Measurements from ENCODE around the gene MEIS3.

The MEIS3 gene

DNA sequence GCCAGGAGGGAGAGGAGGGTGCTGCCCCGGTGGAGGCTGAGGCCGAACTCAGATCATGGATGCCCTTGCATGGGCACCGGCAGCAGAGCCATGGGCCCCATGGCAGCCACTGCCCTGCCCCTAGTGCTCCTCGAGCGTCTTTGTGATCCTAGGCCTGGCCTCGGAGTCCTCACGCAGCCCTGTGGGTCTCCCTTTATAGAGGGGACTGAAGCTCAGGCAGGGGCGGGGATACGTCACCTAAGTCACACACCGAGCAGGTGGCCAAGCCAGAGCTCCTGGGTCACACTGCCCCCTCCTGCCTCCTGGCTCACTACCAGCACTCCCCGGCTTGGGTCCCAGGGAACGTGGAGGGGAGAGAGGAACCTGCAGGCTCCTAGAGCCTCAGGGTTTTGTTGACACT lies 41.5 kb downstream of the MEIS3 start:
- ChIA-PET CTCF (interaction anchor here (1.3 kb wide), 1 partner anchor 27 kb away, joined by 4 read pairs; no protein-coding TSS in a partner anchor), POLR2A (no interaction called here)
- TF ChIP-seq ELF4 (IDR thresholded peaks at IDR 0.05) = no peak
- TF ChIP-seq HDGF (IDR thresholded peaks at IDR 0.05; ENCODE audit: borderline replicate concordance) = no peak
- no peak for TF ChIP-seq FOXM1 (IDR thresholded peaks at IDR 0.05; ENCODE audit: borderline replicate concordance)
- no peak for TF ChIP-seq ARNT (IDR thresholded peaks at IDR 0.05)
- TF ChIP-seq CTBP1 (IDR thresholded peaks at IDR 0.05; ENCODE audit: borderline replicate concordance) = no peak
- no peak for TF ChIP-seq L3MBTL2 (conservative IDR thresholded peaks at IDR 0.05)
- TF ChIP-seq TARDBP (IDR thresholded peaks at IDR 0.05) = no peak
- TF ChIP-seq SUZ12 (IDR thresholded peaks at IDR 0.05) = no peak
- TF ChIP-seq, protein P1, sequence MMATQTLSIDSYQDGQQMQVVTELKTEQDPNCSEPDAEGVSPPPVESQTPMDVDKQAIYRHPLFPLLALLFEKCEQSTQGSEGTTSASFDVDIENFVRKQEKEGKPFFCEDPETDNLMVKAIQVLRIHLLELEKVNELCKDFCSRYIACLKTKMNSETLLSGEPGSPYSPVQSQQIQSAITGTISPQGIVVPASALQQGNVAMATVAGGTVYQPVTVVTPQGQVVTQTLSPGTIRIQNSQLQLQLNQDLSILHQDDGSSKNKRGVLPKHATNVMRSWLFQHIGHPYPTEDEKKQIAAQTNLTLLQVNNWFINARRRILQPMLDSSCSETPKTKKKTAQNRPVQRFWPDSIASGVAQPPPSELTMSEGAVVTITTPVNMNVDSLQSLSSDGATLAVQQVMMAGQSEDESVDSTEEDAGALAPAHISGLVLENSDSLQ (IDR thresholded peaks at IDR 0.05) = no peak
- no peak for TF ChIP-seq FOXK2 (IDR thresholded peaks at IDR 0.05)
- TF ChIP-seq FOXA1 (IDR thresholded peaks at IDR 0.05) = no peak
- TF ChIP-seq ZNF384 (IDR thresholded peaks at IDR 0.05) = no peak
- no peak for TF ChIP-seq BHLHE40 (IDR thresholded peaks at IDR 0.05; ENCODE audit: borderline replicate concordance)
- no peak for TF ChIP-seq SP1 (IDR thresholded peaks at IDR 0.05)
- TF ChIP-seq NFRKB (IDR thresholded peaks at IDR 0.05) = no peak
- no peak for TF ChIP-seq LEF1 (IDR thresholded peaks at IDR 0.05; ENCODE audit: borderline replicate concordance)

DNA sequence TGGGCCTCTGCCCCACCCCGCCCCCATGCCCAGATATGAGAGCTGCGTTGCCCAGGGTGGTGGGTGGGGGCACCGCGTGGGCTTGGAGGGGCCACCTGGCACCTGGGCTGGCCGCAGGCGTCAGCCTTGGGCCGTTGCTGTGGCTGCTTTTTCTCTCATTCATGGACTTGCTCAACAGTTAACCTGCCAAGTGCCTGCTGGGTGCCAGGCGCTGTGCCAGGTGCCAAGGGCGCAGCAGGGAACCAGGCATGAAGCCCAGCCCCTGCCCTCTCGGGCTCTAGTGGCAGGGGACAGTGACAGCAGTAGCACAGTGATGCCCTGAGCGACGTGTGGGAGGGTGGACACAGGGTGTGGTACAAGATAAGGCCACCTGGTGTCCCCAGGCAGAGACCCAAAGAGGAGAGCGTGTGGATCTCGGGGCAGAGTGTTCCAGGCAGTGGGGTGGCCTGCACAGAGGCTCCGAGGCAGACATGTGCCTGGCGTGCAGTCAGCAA lies 42.1 kb downstream of the MEIS3 start:
- DNase-seq (ENCODE audit: extremely low spot score) = no peak
- POLR2A ChIA-PET = no interaction called here
- TF ChIP-seq BHLHE40 (IDR thresholded peaks at IDR 0.05; ENCODE audit: borderline replicate concordance) (no peak), FOXM1 (IDR thresholded peaks at IDR 0.05; ENCODE audit: borderline replicate concordance) (no peak), ELF4 (IDR thresholded peaks at IDR 0.05) (no peak), ARNT (IDR thresholded peaks at IDR 0.05) (no peak), ZNF384 (IDR thresholded peaks at IDR 0.05) (no peak), FOXA1 (IDR thresholded peaks at IDR 0.05) (no peak), L3MBTL2 (conservative IDR thresholded peaks at IDR 0.05) (no peak), SUZ12 (IDR thresholded peaks at IDR 0.05) (no peak), HDGF (IDR thresholded peaks at IDR 0.05; ENCODE audit: borderline replicate concordance) (no peak), FOXK2 (IDR thresholded peaks at IDR 0.05) (no peak), TARDBP (IDR thresholded peaks at IDR 0.05) (no peak), NFRKB (IDR thresholded peaks at IDR 0.05) (no peak)
- TF ChIP-seq, protein P1 (IDR thresholded peaks at IDR 0.05) = no peak
- CTCF ChIA-PET = interaction anchor here (1.3 kb wide), 1 partner anchor 26 kb away, joined by 4 read pairs; no protein-coding TSS in a partner anchor

More for the DNA sequence above, 41.5 kb downstream of the MEIS3 start:
- DNase-seq (ENCODE audit: extremely low spot score) = no peak

DNA sequence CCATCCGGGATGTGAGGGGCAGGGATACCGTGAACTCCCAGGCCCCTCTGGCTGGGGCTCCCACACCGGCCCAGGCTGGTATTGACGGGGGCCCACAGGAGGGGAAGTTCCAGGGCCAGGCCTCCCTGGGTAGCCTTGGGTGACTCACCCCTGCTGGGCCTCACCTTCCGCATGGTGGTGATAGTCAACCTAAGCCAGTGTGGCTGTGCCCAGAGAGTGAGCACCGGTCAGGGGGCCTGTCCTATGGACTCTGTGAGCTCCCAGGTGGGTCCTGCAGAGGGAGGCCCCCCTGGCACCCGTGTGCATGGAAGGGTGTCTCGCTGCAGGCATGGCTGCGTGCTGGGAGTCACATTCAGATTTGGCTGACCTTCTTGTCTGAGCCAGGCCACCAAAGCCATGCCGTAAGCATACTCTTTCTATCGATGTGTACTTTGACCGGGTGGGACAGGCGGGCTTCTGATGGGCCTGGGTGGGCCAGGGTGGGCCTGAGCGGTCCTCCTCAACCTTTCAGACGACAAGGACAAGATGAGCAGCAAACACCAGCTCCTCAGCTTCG lies 42.7 kb downstream of the MEIS3 start:
- POLR2A ChIA-PET = no interaction called here
- TF ChIP-seq TARDBP (IDR thresholded peaks at IDR 0.05) = no peak
- TF ChIP-seq NFRKB (IDR thresholded peaks at IDR 0.05) = no peak
- TF ChIP-seq LEF1 (IDR thresholded peaks at IDR 0.05; ENCODE audit: borderline replicate concordance) = no peak
- TF ChIP-seq, protein P1 (IDR thresholded peaks at IDR 0.05) = no peak
- no peak for TF ChIP-seq L3MBTL2 (conservative IDR thresholded peaks at IDR 0.05)
- no peak for TF ChIP-seq ARNT (IDR thresholded peaks at IDR 0.05)
- TF ChIP-seq SUZ12 (IDR thresholded peaks at IDR 0.05) = no peak
- TF ChIP-seq FOXK2 (IDR thresholded peaks at IDR 0.05) = no peak
- no peak for TF ChIP-seq SP1 (IDR thresholded peaks at IDR 0.05)
- TF ChIP-seq HDGF (IDR thresholded peaks at IDR 0.05; ENCODE audit: borderline replicate concordance) = no peak
- DNase-seq (ENCODE audit: extremely low spot score) = no peak
- CTCF ChIA-PET = no interaction called here

DNA sequence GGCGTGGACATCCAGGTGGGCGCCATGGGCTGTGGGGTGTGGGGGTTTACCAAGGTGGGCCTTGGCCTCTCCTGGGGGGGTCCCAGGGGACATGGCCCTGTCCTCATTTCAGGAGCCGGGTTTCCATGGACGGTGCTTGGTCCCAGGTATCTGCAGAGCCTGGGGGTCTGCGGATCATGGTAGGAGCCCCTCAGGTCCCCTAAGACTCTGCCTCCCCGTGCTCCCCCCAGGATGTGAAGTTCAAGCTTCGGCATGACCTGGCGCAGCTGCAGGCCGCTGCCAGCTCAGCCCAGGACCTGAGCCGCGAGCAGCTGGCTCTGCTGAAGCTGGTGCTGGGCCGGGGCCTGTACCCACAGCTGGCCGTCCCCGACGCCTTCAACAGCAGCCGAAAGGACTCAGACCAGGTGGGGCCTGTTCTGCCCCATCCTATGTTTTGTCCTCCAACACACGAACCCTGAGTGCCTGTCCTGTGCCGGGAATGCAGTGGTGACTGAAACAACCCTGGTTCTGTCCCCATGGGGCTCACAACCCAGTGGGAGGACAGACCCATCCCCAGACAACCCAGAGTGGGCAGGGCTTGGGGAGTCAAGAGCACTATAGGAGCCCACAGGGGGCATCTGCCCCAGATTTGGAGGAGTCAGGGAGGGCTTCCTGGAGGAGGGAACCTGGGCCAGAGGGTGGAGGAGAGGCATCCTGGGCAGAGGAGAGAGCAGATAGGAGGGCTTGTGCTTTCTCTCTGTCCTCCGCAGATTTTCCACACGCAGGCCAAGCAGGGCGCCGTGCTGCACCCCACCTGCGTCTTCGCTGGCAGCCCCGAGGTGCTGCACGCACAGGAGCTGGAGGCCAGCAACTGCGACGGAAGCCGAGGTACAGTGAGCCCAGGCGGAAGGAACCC lies 43.4 kb downstream of the MEIS3 start:
- DNase-seq (ENCODE audit: extremely low spot score) = no peak
- TF ChIP-seq HDGF (IDR thresholded peaks at IDR 0.05; ENCODE audit: borderline replicate concordance) (no peak), TARDBP (IDR thresholded peaks at IDR 0.05) (no peak)
- ChIA-PET POLR2A (no interaction called here), CTCF (no interaction called here)

DNA sequence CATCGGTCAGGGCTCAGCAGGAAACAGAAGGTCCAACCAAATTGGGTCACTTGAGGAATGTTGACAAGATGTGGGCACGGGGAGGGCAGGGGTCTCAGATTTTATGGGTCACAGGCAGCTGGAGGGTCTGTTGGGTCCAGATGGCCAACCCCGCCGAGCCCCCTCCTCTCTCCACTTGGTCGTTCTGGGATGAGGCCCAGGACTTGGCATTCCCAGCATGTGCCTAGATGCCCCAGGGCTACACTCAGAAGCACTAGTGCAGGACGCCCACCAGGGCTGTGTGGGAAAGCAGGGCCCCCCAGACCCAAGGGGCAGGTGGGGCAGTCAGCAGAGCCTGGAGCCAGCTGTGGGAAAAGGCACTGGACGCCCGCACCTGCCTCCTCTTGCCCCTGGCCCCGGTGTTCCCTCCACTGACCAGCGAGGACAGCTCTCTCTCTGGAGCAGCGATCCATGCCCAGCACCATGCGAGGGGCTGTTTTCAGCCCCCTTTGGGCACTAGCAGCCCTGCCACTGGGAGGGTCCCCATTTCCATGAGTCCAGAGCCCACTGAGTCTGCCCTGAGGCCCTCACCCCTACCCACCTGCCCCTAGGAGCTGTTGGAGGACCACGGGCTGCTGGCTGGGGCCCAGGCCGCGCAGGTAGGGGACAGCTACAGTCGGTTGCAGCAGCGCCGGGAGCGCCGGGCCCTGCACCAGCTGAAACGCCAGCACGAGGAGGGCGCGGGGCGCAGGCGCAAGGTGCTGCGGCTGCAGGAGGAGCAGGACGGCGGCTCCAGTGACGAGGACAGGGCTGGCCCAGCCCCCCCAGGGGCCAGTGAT lies 44.2 kb downstream of the MEIS3 start:
- POLR2A ChIA-PET = no interaction called here
- DNase-seq (ENCODE audit: extremely low spot score) = no peak
- TF ChIP-seq FOXA1 (IDR thresholded peaks at IDR 0.05) (no peak), L3MBTL2 (conservative IDR thresholded peaks at IDR 0.05) (no peak), ELF4 (IDR thresholded peaks at IDR 0.05) (no peak), HDGF (IDR thresholded peaks at IDR 0.05; ENCODE audit: borderline replicate concordance) (no peak), LEF1 (IDR thresholded peaks at IDR 0.05; ENCODE audit: borderline replicate concordance) (no peak), SP1 (IDR thresholded peaks at IDR 0.05) (no peak), FOXM1 (IDR thresholded peaks at IDR 0.05; ENCODE audit: borderline replicate concordance) (no peak), SUZ12 (IDR thresholded peaks at IDR 0.05) (no peak), FOXK2 (IDR thresholded peaks at IDR 0.05) (no peak), BHLHE40 (IDR thresholded peaks at IDR 0.05; ENCODE audit: borderline replicate concordance) (no peak), CTBP1 (IDR thresholded peaks at IDR 0.05; ENCODE audit: borderline replicate concordance) (no peak), ARNT (IDR thresholded peaks at IDR 0.05) (no peak)
- TF ChIP-seq, protein P1 (IDR thresholded peaks at IDR 0.05) = no peak
- CTCF ChIA-PET = no interaction called here

All from HEK293T (cell line).